Smooth muscle cell (in vitro differentiated cells): Measurements from ENCODE around the gene NPL. TPM values are rescaled to one million over a fixed set of nuclear protein-coding genes. Genes with fewer than 3 reads are reported as not detected.

Experiments used
- DNase-seq: peaks from one replicate; lab custom pipeline; 2025; ENCODE audit not compliant: unreplicated experiment; lab: John Stamatoyannopoulos, UW
- H2AFZ ChIP-seq: fragments of 200-600 bp; sonication (generic); 2 replicates; pipeline ENCODE4 v1.6.0; 2016; ENCODE audit warnings: antibody characterized with exemption, low read depth, mild to moderate bottlenecking
- H3F3A ChIP-seq: fragments of 200-600 bp; sonication (generic); 2 replicates; pipeline ENCODE4 v1.6.0; 2017; ENCODE audit warnings: antibody characterized with exemption, low read depth
- H3K27ac ChIP-seq: fragments of 200-600 bp; sonication (generic); 2 replicates; pipeline ENCODE4 v1.5.1; 2016; ENCODE audit warnings: low read depth, mild to moderate bottlenecking
- H3K27me3 ChIP-seq: fragments of 200-600 bp; sonication (generic); 2 replicates; pipeline ENCODE4 v1.6.1; 2016; ENCODE audit warnings: low read depth, mild to moderate bottlenecking
- H3K36me3 ChIP-seq: fragments of 200-600 bp; sonication (generic); 2 replicates; pipeline ENCODE4 v1.5.1; 2016; ENCODE audit warnings: low read depth
- H3K4me1 ChIP-seq: fragments of 200-600 bp; sonication (generic); 2 replicates; pipeline ENCODE4 v1.5.1; 2016; ENCODE audit warnings: low read depth
- H3K4me2 ChIP-seq: fragments of 200-600 bp; sonication (generic); 2 replicates; pipeline ENCODE4 v1.6.0; 2016; ENCODE audit warnings: mild to moderate bottlenecking
- H3K4me3 ChIP-seq: fragments of 200-600 bp; sonication (generic); 2 replicates; pipeline ENCODE4 v1.5.1; 2016; ENCODE audit warnings: mild to moderate bottlenecking
- H3K79me2 ChIP-seq: fragments of 200-600 bp; sonication (generic); 2 replicates; pipeline ENCODE4 v1.6.0; 2016; ENCODE audit warnings: low read depth, mild to moderate bottlenecking
- H3K9ac ChIP-seq: fragments of 200-600 bp; sonication (generic); 2 replicates; pipeline ENCODE4 v1.6.0; 2016; ENCODE audit warnings: low read depth
- H3K9me3 ChIP-seq: fragments of 200-600 bp; sonication (generic); replicated peaks from 2 replicates; pipeline ENCODE4 v1.5.1; 2016; ENCODE audit warnings: low read depth
- H4K20me1 ChIP-seq: fragments of 200-600 bp; sonication (generic); 2 replicates; pipeline ENCODE4 v1.6.0; 2016; ENCODE audit warnings: low read depth
- WGBS: methylation state at CpG from one replicate; pipeline ENCODE4 v1.1.7; 2016; ENCODE audit warnings: low lambda C conversion rate; 5-methylcytosine and 5-hydroxymethylcytosine counted together
- polyA plus RNA-seq: library from polyadenylated mRNA; unstranded; fragments of >200 nt; fragmentation: Nextera tagmentation; extraction: Ambion mirVana; gene quantifications from 2 replicates; pipeline ENCODE4 v1.2.1, GENCODE V29; 2016
- total RNA-seq: library from RNA; depleted of rRNA; stranded (reverse); fragments of >200 nt; gene quantifications from 2 replicates; pipeline ENCODE4 v1.2.3, GENCODE V29; 2014
- TF ChIP-seq, protein P1 (sequence below): fragments of 200-600 bp; sonication (generic); IDR thresholded peaks from 2 replicates; pipeline ENCODE4 v1.5.1; 2017; ENCODE audit warnings: borderline replicate concordance, mild to moderate bottlenecking, antibody characterized with exemption; ENCODE audit not compliant: insufficient read depth, poor library complexity, severe bottlenecking

The NPL gene
- total and polyA plus RNA-seq, 2 experiments from 2014 or later, result 1.3 to 1.4 TPM

DNA sequence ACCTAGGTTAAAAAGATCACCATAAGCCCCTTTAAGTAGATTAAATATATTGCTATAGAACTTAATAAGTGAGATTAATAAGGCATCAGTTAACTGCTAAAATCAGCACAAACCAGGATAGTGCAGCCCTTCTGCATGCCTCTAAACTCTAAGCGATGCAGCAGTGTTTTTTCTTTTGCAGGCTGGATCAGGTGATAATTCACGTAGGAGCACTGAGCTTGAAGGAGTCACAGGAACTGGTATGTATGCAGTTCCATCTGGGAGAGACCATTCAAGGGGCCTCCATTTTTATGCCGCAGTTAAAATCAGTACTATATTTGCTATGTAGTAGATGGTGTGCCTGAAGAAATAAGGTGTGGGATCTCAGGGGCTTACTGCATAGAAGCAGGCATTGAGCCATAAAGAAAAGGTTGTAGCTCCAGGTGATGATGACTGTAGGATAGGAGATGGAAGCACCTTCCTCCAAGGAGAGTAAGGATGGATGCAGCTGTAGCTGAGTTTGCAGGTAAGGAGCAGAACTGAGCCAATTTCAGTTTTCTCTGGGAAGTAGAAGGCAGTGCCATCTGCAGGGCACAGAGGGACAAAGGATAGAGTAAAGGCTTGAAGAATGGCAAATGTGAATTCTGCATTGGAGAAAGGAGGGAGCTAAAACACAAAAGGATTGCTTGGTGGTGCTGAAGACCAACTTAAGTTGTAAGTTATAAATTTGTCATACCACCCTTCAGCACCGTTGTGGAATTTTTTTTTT lies 22.6 kb downstream of the NPL start:
- Histone ChIP-seq H3F3A (no peaks in the 10 kb centered on the region), H3K27me3 (no peaks in the 10 kb centered on the region)
- WGBS, result 96% methylated on average over 4 of the region's 4 CpGs

DNA sequence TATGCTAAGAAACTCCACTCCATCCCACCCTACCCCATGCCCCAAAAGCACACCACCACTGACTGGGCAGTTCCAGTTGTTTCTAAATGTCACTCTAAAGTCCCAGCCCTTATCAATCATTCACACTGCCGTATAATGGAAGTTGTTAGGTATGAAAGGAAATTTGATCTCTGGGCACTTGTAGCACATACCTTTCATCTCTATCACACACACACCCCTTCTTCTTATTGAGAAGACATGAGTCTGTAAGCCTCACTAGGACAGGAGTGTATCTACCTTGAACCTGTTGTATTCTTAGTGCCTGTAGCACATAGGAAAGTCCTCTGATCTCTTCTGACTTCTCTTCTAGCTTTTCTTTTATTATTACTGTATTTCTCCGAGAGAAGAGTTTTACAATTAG lies 27.3 kb downstream of the NPL start:
- H3K27me3 ChIP-seq, result no peaks in the 10 kb centered on the region
- no peaks in the 10 kb centered on the region for H3K4me1 ChIP-seq
- no peaks in the 10 kb centered on the region for H3F3A ChIP-seq
- no peak overlapping the region for H3K4me2 ChIP-seq
- no peak overlapping the region for H3K27ac ChIP-seq
- no peak overlapping the region for H3K4me3 ChIP-seq
- H3K9ac ChIP-seq, result no peak overlapping the region
- WGBS, result 90% methylated on average over 2 of the region's 2 CpGs
- H3K36me3 ChIP-seq, result no peaks in the 10 kb centered on the region
- no peaks in the 10 kb centered on the region for H3K9me3 ChIP-seq
- TF ChIP-seq, protein P1, sequence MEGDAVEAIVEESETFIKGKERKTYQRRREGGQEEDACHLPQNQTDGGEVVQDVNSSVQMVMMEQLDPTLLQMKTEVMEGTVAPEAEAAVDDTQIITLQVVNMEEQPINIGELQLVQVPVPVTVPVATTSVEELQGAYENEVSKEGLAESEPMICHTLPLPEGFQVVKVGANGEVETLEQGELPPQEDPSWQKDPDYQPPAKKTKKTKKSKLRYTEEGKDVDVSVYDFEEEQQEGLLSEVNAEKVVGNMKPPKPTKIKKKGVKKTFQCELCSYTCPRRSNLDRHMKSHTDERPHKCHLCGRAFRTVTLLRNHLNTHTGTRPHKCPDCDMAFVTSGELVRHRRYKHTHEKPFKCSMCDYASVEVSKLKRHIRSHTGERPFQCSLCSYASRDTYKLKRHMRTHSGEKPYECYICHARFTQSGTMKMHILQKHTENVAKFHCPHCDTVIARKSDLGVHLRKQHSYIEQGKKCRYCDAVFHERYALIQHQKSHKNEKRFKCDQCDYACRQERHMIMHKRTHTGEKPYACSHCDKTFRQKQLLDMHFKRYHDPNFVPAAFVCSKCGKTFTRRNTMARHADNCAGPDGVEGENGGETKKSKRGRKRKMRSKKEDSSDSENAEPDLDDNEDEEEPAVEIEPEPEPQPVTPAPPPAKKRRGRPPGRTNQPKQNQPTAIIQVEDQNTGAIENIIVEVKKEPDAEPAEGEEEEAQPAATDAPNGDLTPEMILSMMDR, result no peak
- no peaks in the 10 kb centered on the region for H3K79me2 ChIP-seq
- H4K20me1 ChIP-seq, result no peaks in the 10 kb centered on the region
- DNase-seq, result no peak
- no peak overlapping the region for H2AFZ ChIP-seq

More for the DNA sequence above, 22.6 kb downstream of the NPL start:
- Histone ChIP-seq H3K9me3 (no peaks in the 10 kb centered on the region), H3K79me2 (no peaks in the 10 kb centered on the region), H2AFZ (no peak overlapping the region), H3K36me3 (no peaks in the 10 kb centered on the region), H3K4me1 (no peaks in the 10 kb centered on the region), H3K4me3 (no peak overlapping the region), H3K4me2 (no peak overlapping the region), H4K20me1 (no peaks in the 10 kb centered on the region), H3K27ac (no peak overlapping the region), H3K9ac (no peak overlapping the region)
- TF ChIP-seq, protein P1, result no peak
- no peak for DNase-seq

DNA sequence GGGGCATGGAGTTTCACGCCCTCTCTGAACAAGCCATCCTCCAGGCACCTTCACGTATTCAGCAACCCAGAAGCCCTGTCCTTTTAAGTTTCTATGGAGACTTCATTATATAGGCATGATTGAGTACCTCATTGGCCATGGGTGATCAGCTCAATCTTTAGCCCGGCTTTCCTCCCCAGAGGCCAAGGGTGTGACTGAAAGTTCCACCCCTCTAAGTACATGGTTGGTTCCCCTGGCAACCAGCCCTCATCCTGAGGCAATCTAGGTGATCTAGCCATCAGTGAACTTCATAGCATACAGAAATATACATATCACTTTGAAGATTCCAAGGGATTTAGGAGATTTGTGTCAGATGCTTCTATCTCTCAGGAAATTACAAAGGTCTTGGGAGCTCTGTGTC lies 28.2 kb downstream of the NPL start:
- WGBS, result 97% methylated on average over 3 of the region's 3 CpGs
- Histone ChIP-seq H3K4me3 (no peak overlapping the region), H3F3A (no peaks in the 10 kb centered on the region), H4K20me1 (no peaks in the 10 kb centered on the region), H3K27ac (no peak overlapping the region), H3K36me3 (no peaks in the 10 kb centered on the region), H3K4me1 (no peaks in the 10 kb centered on the region), H3K9me3 (no peaks in the 10 kb centered on the region), H3K27me3 (no peaks in the 10 kb centered on the region), H2AFZ (no peak overlapping the region), H3K79me2 (no peaks in the 10 kb centered on the region), H3K9ac (no peak overlapping the region), H3K4me2 (no peak overlapping the region)
- DNase-seq, result no peak
- TF ChIP-seq, protein P1, result no peak

DNA sequence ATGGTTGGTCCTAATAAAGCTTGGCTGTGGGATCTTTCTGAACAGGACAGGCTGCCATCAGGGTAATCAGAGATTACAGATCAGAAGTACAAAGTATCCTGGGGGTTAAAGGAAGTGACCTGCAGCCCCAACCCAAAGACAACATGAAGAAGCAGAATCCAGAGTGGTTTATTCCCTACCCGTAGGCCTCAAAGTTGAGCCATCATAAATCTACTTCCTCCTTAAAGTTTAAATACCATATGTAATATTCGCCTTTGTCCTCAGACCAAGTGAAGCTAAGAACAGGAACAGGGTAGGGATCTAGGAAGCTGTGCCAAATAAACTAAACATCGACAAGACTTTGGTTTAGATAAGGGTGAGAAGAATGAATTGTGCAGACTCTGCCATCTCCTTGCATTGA lies 33.6 kb downstream of the NPL start:
- no peaks in the 10 kb centered on the region for H3K27me3 ChIP-seq
- H3K4me2 ChIP-seq, result no peak overlapping the region
- no peaks in the 10 kb centered on the region for H3F3A ChIP-seq
- no peaks in the 10 kb centered on the region for H3K4me1 ChIP-seq
- 89% methylated on average over 3 of the region's 3 CpGs for WGBS
- no peaks in the 10 kb centered on the region for H3K36me3 ChIP-seq
- no peaks in the 10 kb centered on the region for H3K79me2 ChIP-seq
- H3K9me3 ChIP-seq, result no peaks in the 10 kb centered on the region
- no peak for DNase-seq
- TF ChIP-seq, protein P1, result no peak
- H3K4me3 ChIP-seq, result no peak overlapping the region
- no peak overlapping the region for H3K9ac ChIP-seq
- H3K27ac ChIP-seq, result no peak overlapping the region
- no peaks in the 10 kb centered on the region for H4K20me1 ChIP-seq
- H2AFZ ChIP-seq, result no peak overlapping the region
